Stomach (tissue), 4 donors: ENCODE measurements around the gene MSGN1.

Experiments used
- EP300 ChIP-seq: sonication (generic); formaldehyde crosslinking; IDR thresholded peaks from one replicate; pipeline ENCODE4 v1.6.1; 2017; ENCODE audit warnings: antibody characterized with exemption
- POLR2A ChIP-seq, 4 donors: fragments of 450-650 bp; IDR thresholded peaks; one replicate each; pipeline ENCODE4 v1.6.1; 2016; ENCODE audit warnings: antibody characterized with exemption in 4 of 4, control low read depth in 2 of 4, mild to moderate bottlenecking in 1 of 4, moderate library complexity in 1 of 4
- TF ChIP-seq, protein P1 (sequence below), 7 experiments: fragments of 450-650 bp in 4 of 7; fragments of 200-600 bp in 3 of 7; sonication (generic) in 3 of 7; IDR thresholded peaks; one replicate each; pipeline ENCODE4 v1.5.1; 2016 to 2019; ENCODE audit warnings: antibody characterized with exemption in 7 of 7, control low read depth in 2 of 7, mild to moderate bottlenecking in 1 of 7

DNA sequence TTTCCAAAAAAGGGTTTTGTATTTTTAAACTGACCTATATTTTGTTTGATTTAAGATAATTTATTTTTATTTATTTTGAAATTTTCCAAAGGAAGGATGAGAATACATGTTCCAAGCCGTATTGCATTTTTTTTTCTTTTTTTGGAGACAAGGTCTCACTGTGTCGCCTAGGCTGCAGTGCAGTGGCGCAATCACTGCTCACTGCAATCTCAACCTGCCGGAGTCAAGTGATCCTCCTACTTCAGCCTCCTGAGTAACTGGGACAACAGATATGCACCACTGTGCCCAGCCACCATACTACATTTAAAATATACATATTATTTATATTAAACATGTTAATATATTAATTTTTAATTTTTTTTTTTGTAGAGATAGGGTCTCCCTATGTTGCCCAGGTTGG is 47.4 kb upstream of the MSGN1 start:
- TF ChIP-seq, protein P1, sequence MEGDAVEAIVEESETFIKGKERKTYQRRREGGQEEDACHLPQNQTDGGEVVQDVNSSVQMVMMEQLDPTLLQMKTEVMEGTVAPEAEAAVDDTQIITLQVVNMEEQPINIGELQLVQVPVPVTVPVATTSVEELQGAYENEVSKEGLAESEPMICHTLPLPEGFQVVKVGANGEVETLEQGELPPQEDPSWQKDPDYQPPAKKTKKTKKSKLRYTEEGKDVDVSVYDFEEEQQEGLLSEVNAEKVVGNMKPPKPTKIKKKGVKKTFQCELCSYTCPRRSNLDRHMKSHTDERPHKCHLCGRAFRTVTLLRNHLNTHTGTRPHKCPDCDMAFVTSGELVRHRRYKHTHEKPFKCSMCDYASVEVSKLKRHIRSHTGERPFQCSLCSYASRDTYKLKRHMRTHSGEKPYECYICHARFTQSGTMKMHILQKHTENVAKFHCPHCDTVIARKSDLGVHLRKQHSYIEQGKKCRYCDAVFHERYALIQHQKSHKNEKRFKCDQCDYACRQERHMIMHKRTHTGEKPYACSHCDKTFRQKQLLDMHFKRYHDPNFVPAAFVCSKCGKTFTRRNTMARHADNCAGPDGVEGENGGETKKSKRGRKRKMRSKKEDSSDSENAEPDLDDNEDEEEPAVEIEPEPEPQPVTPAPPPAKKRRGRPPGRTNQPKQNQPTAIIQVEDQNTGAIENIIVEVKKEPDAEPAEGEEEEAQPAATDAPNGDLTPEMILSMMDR (IDR thresholded peaks at IDR 0.05), result no peak
- no peak for TF ChIP-seq POLR2A (IDR thresholded peaks at IDR 0.05)
- no peak for TF ChIP-seq EP300
